SJSA1 (cell line): ENCODE data around the gene RPP14. TPM values are rescaled to one million over a fixed set of nuclear protein-coding genes. Genes with fewer than 3 reads are reported as not detected.
"Not testable (repeated sequence)": the region's sequence is repeated elsewhere in the genome, so short reads cannot be mapped to it uniquely, and the experiment has no call there.

Experiments used
- DNase-seq, 2 experiments: peaks; one replicate each; pipeline ENCODE4 v3.0.0-alpha.2; 2015 to 2020; ENCODE audit warnings: low spot score in 2 of 2, low read depth in 1 of 2
- H3K27ac ChIP-seq: fragments of 250-450 bp; sonication (Bioruptor Pico); 2 replicates; pipeline ENCODE4 v1.5.1; 2020; ENCODE audit warnings: mild to moderate bottlenecking, moderate library complexity
- H3K27me3 ChIP-seq: fragments of 250-450 bp; sonication (Bioruptor Pico); replicated peaks from 2 replicates; pipeline ENCODE4 v1.5.1; 2020; ENCODE audit warnings: mild to moderate bottlenecking, moderate library complexity
- H3K36me3 ChIP-seq: fragments of 250-450 bp; sonication (Bioruptor Pico); 2 replicates; pipeline ENCODE4 v1.5.1; 2020; ENCODE audit warnings: mild to moderate bottlenecking
- H3K4me1 ChIP-seq: fragments of 250-450 bp; sonication (Bioruptor Pico); replicated peaks from 2 replicates; pipeline ENCODE4 v1.6.1; 2021; ENCODE audit warnings: mild to moderate bottlenecking
- H3K4me3 ChIP-seq: fragments of 250-450 bp; sonication (Bioruptor Pico); 2 replicates; pipeline ENCODE4 v1.5.1; 2020; ENCODE audit warnings: mild to moderate bottlenecking
- H3K9me3 ChIP-seq: fragments of 250-450 bp; sonication (Bioruptor Pico); replicated peaks from 2 replicates; pipeline ENCODE4 v1.5.1; 2020; ENCODE audit warnings: mild to moderate bottlenecking
- total RNA-seq: library from RNA; depleted of rRNA; stranded (reverse); fragments of >200 nt; shearing (Covaris generic); gene quantifications from 2 replicates; pipeline ENCODE4 v1.2.3, GENCODE V29; 2014

RPP14 gene
- total RNA-seq, 1 experiment from 2014 or later: 14.9 TPM

GRCh38 chr3:58331593-58332152, 25.6 kb downstream of the RPP14 start:
- Histone ChIP-seq H3K4me1 (peaks cover 38% of the 10 kb centered on the region), H3K36me3 (peaks cover 5% of the 10 kb centered on the region; the same call in 1 of the 2 replicates), H3K9me3 (peaks cover 5% of the 10 kb centered on the region; the same call in 1 of the 2 replicates), H3K4me3 (no peak overlapping the region), H3K27ac (no peak overlapping the region), H3K27me3 (no peaks in the 10 kb centered on the region)
- DNase-seq: no peak

GRCh38 chr3:58332575-58333188, 26.6 kb downstream of the RPP14 start, which contains the start of gene PXK:
PXK (plus strand) TSS chr3:58332892; CDS start chr3:58332989, 97 bp downstream.
- Histone ChIP-seq H3K27ac (no peak within 1 kb of the TSS), H3K9me3 (peaks cover 5% of the 10 kb centered on the region; the same call in 1 of the 2 replicates), H3K4me1 (peaks cover 38% of the 10 kb centered on the region), H3K4me3 (peak within 1 kb of the TSS; percentile 90), H3K36me3 (peaks cover 5% of the 10 kb centered on the region; the same call in 1 of the 2 replicates), H3K27me3 (no peaks in the 10 kb centered on the region)
- DNase-seq: peak; percentile 50 to 70

- peaks cover 38% of the 10 kb centered on the region for H3K4me1 ChIP-seq
- no peak overlapping the region for H3K27ac ChIP-seq
- DNase-seq: no peak
These were observed 27.4 kb downstream of the RPP14 start for GRCh38 chr3:58333206-58334012.

GRCh38 chr3:58334013-58334321, 27.9 kb downstream of the RPP14 start:
- H3K9me3 ChIP-seq: peaks cover 5% of the 10 kb centered on the region; the same call in 1 of the 2 replicates
- H3K27me3 ChIP-seq: no peaks in the 10 kb centered on the region
- DNase-seq: peak in 1 of 2 experiments; percentile 12
- peak overlapping the region; percentile 90 for H3K4me3 ChIP-seq
- H3K4me1 ChIP-seq: peaks cover 38% of the 10 kb centered on the region
- peaks cover 5% of the 10 kb centered on the region; the same call in 1 of the 2 replicates for H3K36me3 ChIP-seq
- no peak overlapping the region for H3K27ac ChIP-seq

More at GRCh38 chr3:58333206-58334012, 27.4 kb downstream of the RPP14 start:
- peaks cover 5% of the 10 kb centered on the region; the same call in 1 of the 2 replicates for H3K9me3 ChIP-seq
- peak overlapping the region; percentile 90 for H3K4me3 ChIP-seq
- H3K27me3 ChIP-seq: no peaks in the 10 kb centered on the region
- peaks cover 5% of the 10 kb centered on the region; the same call in 1 of the 2 replicates for H3K36me3 ChIP-seq

GRCh38 chr3:58334506-58334884, 28.4 kb downstream of the RPP14 start:
- peaks cover 38% of the 10 kb centered on the region for H3K4me1 ChIP-seq
- H3K27me3 ChIP-seq: no peaks in the 10 kb centered on the region
- H3K27ac ChIP-seq: no peak overlapping the region
- H3K9me3 ChIP-seq: peaks cover 5% of the 10 kb centered on the region; the same call in 1 of the 2 replicates
- no peak for DNase-seq
- peaks cover 5% of the 10 kb centered on the region; the same call in 1 of the 2 replicates for H3K36me3 ChIP-seq
- H3K4me3 ChIP-seq: no peak overlapping the region

- no peak overlapping the region for H3K4me3 ChIP-seq
These were observed 29.6 kb downstream of the RPP14 start for GRCh38 chr3:58335652-58335947.

GRCh38 chr3:58336135-58336882, 30.3 kb downstream of the RPP14 start:
- Histone ChIP-seq H3K27me3 (no peaks in the 10 kb centered on the region), H3K9me3 (peaks cover 5% of the 10 kb centered on the region; the same call in 1 of the 2 replicates), H3K4me1 (peaks cover 42% of the 10 kb centered on the region), H3K27ac (no peak overlapping the region), H3K36me3 (peaks cover 5% of the 10 kb centered on the region; the same call in 1 of the 2 replicates), H3K4me3 (no peak overlapping the region)
- DNase-seq: peak in 1 of 2 experiments; percentile 15

More at GRCh38 chr3:58335652-58335947, 29.6 kb downstream of the RPP14 start:
- peaks cover 5% of the 10 kb centered on the region; the same call in 1 of the 2 replicates for H3K36me3 ChIP-seq
- H3K27ac ChIP-seq: peak overlapping the region; percentile 32
- peaks cover 5% of the 10 kb centered on the region; the same call in 1 of the 2 replicates for H3K9me3 ChIP-seq
- peaks cover 38% of the 10 kb centered on the region for H3K4me1 ChIP-seq
- no peak for DNase-seq
- no peaks in the 10 kb centered on the region for H3K27me3 ChIP-seq

- peaks cover 5% of the 10 kb centered on the region; the same call in 1 of the 2 replicates for H3K36me3 ChIP-seq
- no peak for DNase-seq
- no peak overlapping the region for H3K4me3 ChIP-seq
- peaks cover 41% of the 10 kb centered on the region for H3K4me1 ChIP-seq
- H3K9me3 ChIP-seq: peaks cover 5% of the 10 kb centered on the region; the same call in 1 of the 2 replicates
- H3K27ac ChIP-seq: no peak overlapping the region
- H3K27me3 ChIP-seq: no peaks in the 10 kb centered on the region
These were observed 31.1 kb downstream of the RPP14 start for GRCh38 chr3:58337190-58337589.

GRCh38 chr3:58339146-58339545, 33.1 kb downstream of the RPP14 start:
- H3K9me3 ChIP-seq, H3K27me3 ChIP-seq, DNase-seq, H3K36me3 ChIP-seq, H3K4me3 ChIP-seq, H3K27ac ChIP-seq: not testable (repeated sequence)
- H3K4me1 ChIP-seq: peaks cover 27% of the 10 kb centered on the region

- DNase-seq: no peak
- H3K27ac ChIP-seq: no peak overlapping the region
- no peaks in the 10 kb centered on the region for H3K36me3 ChIP-seq
- no peak overlapping the region for H3K4me3 ChIP-seq
- H3K9me3 ChIP-seq: no peaks in the 10 kb centered on the region
- no peaks in the 10 kb centered on the region for H3K27me3 ChIP-seq
- peaks cover 11% of the 10 kb centered on the region for H3K4me1 ChIP-seq
These were observed 34.7 kb downstream of the RPP14 start for GRCh38 chr3:58340594-58341244.

- no peaks in the 10 kb centered on the region for H3K36me3 ChIP-seq
- peak in 1 of 2 experiments; percentile 10 for DNase-seq
- no peak overlapping the region for H3K27ac ChIP-seq
- no peaks in the 10 kb centered on the region for H3K9me3 ChIP-seq
- H3K27me3 ChIP-seq: no peaks in the 10 kb centered on the region
- H3K4me1 ChIP-seq: peaks cover 7% of the 10 kb centered on the region
- no peak overlapping the region for H3K4me3 ChIP-seq
These were observed 35.3 kb downstream of the RPP14 start for GRCh38 chr3:58341376-58341775.

GRCh38 chr3:58342676-58343075, 36.6 kb downstream of the RPP14 start:
- Histone ChIP-seq H3K4me3 (no peak overlapping the region), H3K36me3 (no peaks in the 10 kb centered on the region), H3K9me3 (no peaks in the 10 kb centered on the region), H3K27me3 (no peaks in the 10 kb centered on the region), H3K27ac (no peak overlapping the region), H3K4me1 (peaks cover 5% of the 10 kb centered on the region)
- no peak for DNase-seq

- Histone ChIP-seq H3K27ac (no peak overlapping the region), H3K27me3 (no peaks in the 10 kb centered on the region), H3K4me3 (no peak overlapping the region), H3K4me1 (peaks cover 5% of the 10 kb centered on the region), H3K36me3 (no peaks in the 10 kb centered on the region), H3K9me3 (no peaks in the 10 kb centered on the region)
- no peak for DNase-seq
These were observed 39.4 kb downstream of the RPP14 start for GRCh38 chr3:58345457-58345856.
